Testis (tissue), 3 donors: Measurements from ENCODE around the gene CTCF. TPM values are rescaled to one million over a fixed set of nuclear protein-coding genes. Genes with fewer than 3 reads are reported as not detected.

Experiments
- DNase-seq: peaks from one replicate; pipeline ENCODE4 v3.0.0-alpha.2; 2019
- H3K27ac ChIP-seq, 2 donors: fragments of 200-600 bp; sonication (generic); one replicate each; pipeline ENCODE4 v1.5.1; 2019
- H3K27me3 ChIP-seq: fragments of 200-600 bp; sonication (generic); one replicate; pipeline ENCODE4 v1.5.1; 2019
- H3K36me3 ChIP-seq: fragments of 200-600 bp; sonication (generic); one replicate; pipeline ENCODE4 v1.5.1; 2017; ENCODE audit warnings: low read depth; ENCODE audit errors: missing control alignments
- H3K4me1 ChIP-seq: fragments of 200-600 bp; sonication (generic); one replicate; pipeline ENCODE4 v1.5.1; 2019
- H3K4me3 ChIP-seq, 2 donors: fragments of 200-600 bp; sonication (generic); one replicate each; pipeline ENCODE4 v1.5.1; 2017 to 2019
- H3K9me3 ChIP-seq: fragments of 200-600 bp; sonication (generic); one replicate; pipeline ENCODE4 v1.5.1; 2017
- POLR2A ChIP-seq: fragments of 450-650 bp; IDR thresholded peaks from one replicate; pipeline ENCODE4 v1.6.1; 2017; ENCODE audit warnings: antibody characterized with exemption, mild to moderate bottlenecking, moderate library complexity
- WGBS, 2 donors: methylation state at CpG; one replicate each; pipeline ENCODE4 v1.1.5; 2018; 5-methylcytosine and 5-hydroxymethylcytosine counted together
- intact Hi-C: fragments of 100-400 bp; cut with DNase I; formaldehyde crosslinking; loops from one replicate; pipeline ENCODE4 v1.15.1; 2023; ENCODE audit warnings: low total_unique reads
- polyA plus RNA-seq: library from polyadenylated mRNA; stranded (reverse); fragments of 350-450 nt; fragmentation: Illumina TruSeq; extraction: RNeasy Lipid Tissue Mini Kit (QIAGEN cat#74804); gene quantifications from one replicate; pipeline ENCODE4 v1.2.3, GENCODE V29; 2014; ENCODE audit warnings: low read depth, low replicate concordance; ENCODE audit not compliant: insufficient read depth
- total RNA-seq, 2 donors: library from RNA; depleted of rRNA; stranded (reverse); fragments of >200 nt; gene quantifications; one replicate each; pipeline ENCODE4 v1.2.3, GENCODE V29; 2016
- TF ChIP-seq, protein P1 (sequence below), 3 experiments: fragments of 450-650 bp in 2 of 3; fragments of 200-600 bp in 1 of 3; sonication (generic) in 1 of 3; IDR thresholded peaks; one replicate each; pipeline ENCODE4 v1.5.1; 2016 to 2019; ENCODE audit warnings: antibody characterized with exemption in 3 of 3, mild to moderate bottlenecking in 2 of 3, moderate library complexity in 1 of 3

Gene CTCF
- total and polyA plus RNA-seq, 3 donors from 2014 or later, result 25.9 to 47.0 (median 45.5) TPM

DNA sequence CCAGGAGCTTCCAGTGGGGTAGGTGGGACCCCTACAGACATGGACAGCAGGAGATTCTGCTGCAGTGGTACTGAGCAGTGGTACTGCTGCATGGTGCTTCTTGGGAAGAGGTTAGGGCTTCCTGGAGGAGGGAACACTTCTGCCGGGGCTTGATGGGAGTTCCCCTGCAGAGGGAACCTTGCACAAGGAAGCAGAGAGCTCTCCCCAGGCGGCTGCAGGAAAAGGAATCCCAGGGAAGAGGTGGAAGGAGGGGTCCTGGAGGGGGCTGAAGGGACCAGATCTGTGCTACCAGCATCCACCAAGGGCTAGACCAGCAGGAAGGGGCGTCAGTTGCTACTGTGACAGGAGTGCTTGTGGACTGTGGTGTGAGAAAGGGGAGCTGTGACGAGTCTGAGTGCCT is 23.1 kb upstream of the CTCF start:
- Histone ChIP-seq H3K27ac (no peak overlapping the region), H3K4me3 (no peak overlapping the region), H3K9me3 (no peaks in the 10 kb centered on the region), H3K27me3 (no peaks in the 10 kb centered on the region), H3K36me3 (no peaks in the 10 kb centered on the region), H3K4me1 (peaks cover 43% of the 10 kb centered on the region)
- intact Hi-C loops, result no loop called here
- no peak for DNase-seq
- WGBS, 2 donors, result 55 to 58% methylated on average over 4 of the region's 4 CpGs
- TF ChIP-seq, protein P1, sequence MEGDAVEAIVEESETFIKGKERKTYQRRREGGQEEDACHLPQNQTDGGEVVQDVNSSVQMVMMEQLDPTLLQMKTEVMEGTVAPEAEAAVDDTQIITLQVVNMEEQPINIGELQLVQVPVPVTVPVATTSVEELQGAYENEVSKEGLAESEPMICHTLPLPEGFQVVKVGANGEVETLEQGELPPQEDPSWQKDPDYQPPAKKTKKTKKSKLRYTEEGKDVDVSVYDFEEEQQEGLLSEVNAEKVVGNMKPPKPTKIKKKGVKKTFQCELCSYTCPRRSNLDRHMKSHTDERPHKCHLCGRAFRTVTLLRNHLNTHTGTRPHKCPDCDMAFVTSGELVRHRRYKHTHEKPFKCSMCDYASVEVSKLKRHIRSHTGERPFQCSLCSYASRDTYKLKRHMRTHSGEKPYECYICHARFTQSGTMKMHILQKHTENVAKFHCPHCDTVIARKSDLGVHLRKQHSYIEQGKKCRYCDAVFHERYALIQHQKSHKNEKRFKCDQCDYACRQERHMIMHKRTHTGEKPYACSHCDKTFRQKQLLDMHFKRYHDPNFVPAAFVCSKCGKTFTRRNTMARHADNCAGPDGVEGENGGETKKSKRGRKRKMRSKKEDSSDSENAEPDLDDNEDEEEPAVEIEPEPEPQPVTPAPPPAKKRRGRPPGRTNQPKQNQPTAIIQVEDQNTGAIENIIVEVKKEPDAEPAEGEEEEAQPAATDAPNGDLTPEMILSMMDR (IDR thresholded peaks at IDR 0.05), result no peak
- no peak for TF ChIP-seq POLR2A

DNA sequence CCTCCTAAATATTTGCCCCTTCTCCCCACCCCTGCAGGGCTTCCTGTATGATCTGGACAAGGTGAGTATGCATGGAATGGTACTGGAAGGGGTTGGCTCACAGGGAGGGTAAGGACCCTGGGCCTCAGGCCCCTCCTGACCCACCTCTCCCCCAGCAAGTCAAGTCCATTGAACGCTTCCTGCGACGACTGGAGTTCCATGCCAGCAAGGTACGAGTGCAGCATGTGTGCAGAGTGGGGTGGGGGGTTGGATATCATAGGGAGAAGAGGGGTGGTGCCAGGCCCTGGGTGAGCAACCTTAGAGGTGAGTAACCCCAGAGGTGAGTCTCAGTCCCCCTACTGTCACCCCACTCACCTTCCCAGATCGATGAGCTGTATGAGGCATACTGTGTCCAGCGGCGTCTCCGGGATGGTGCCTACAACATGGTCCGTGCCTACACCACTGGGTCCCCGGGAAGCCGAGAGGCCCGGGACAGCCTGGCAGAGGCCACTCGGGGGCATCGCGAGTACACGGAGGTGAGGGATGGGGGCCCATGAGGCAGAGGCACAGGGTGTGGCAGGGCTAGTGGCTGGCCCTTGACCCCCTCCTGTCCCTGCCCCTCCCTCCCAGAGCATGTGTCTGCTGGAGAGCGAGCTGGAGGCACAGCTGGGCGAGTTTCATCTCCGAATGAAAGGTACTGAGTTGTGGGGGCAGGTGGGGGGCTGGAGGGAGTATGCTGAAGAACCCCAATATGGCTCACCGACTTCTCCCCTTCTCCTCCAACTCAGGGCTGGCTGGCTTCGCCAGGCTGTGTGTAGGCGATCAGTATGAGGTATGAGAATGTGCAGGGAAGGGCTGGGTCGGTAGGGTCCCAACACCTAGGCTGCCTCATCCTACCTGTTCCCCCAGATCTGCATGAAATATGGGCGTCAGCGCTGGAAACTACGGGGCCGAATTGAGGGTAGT is 22.4 kb upstream of the CTCF start:
- no peak for DNase-seq
- Histone ChIP-seq H3K27ac (no peak overlapping the region), H3K9me3 (no peaks in the 10 kb centered on the region), H3K27me3 (no peaks in the 10 kb centered on the region), H3K4me3 (no peak overlapping the region), H3K4me1 (peaks cover 38% of the 10 kb centered on the region), H3K36me3 (no peaks in the 10 kb centered on the region)
- no peak for TF ChIP-seq POLR2A
- TF ChIP-seq, protein P1 (IDR thresholded peaks at IDR 0.05), result no peak
- WGBS, 2 donors, result 83 to 90% methylated on average over 9 to 27 of the region's 27 CpGs
- intact Hi-C loops, result loop anchor here (10.0 kb wide), 1 partner anchor 105 kb away; the partner anchor contains the start of gene CARMIL2

DNA sequence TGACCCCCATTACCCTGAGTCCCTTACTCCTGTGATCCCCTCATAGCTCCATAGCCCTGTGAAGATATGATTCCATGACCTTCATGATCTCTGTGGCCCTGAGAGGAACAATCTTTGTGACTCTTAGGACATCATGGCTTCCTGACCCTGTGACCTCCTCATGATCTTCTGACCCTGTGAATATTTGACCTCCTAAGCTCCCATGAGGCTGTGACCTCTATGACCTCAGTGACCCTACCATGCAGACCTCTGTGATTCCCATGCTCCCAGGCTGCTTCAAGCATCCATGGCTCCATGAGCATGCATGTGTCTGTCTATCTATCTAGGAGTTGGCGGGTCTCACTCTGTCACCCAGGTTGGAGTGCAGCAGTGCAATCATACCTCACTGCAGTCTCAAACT is 21.6 kb upstream of the CTCF start:
- Histone ChIP-seq H3K9me3 (no peaks in the 10 kb centered on the region), H3K4me3 (no peak overlapping the region), H3K27me3 (no peaks in the 10 kb centered on the region), H3K27ac (no peak overlapping the region), H3K36me3 (no peaks in the 10 kb centered on the region), H3K4me1 (peaks cover 32% of the 10 kb centered on the region)
- TF ChIP-seq POLR2A, result no peak
- TF ChIP-seq, protein P1 (IDR thresholded peaks at IDR 0.05), result no peak
- 92 to 95% methylated on average over 1 of the region's 1 CpG for WGBS, 2 donors
- intact Hi-C loops, result loop anchor here (10.0 kb wide), 1 partner anchor 104 kb away; the partner anchor contains the start of gene CARMIL2
- DNase-seq, result no peak

DNA sequence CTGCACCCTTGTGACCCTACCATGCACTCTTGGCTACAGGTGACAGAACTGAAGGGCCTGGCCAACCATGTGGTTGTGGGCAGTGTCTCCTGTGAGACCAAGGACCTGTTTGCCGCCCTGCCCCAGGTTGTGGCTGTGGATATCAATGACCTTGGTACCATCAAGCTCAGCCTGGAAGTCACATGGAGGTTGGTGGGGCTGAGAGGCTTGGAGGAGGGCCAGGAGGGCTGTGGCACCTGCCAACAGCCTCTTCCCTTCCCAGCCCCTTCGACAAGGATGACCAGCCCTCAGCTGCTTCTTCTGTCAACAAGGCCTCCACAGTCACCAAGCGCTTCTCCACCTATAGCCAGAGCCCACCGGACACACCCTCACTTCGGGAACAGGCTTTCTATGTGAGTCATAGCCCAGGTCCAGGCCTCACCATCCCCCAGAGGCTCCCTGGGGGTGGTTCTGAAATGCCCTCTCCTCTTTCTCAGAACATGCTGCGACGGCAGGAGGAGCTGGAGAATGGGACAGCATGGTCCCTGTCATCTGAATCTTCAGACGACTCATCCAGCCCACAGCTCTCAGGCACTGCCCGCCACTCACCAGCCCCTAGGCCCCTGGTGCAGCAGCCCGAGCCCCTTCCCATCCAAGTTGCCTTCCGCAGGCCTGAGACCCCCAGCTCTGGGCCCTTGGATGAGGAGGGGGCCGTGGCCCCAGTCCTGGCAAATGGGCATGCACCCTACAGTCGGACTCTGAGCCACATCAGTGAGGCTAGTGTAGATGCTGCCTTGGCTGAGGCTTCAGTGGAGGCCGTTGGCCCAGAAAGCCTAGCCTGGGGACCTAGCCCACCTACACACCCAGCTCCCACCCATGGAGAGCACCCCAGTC is 20.7 kb upstream of the CTCF start:
- no peaks in the 10 kb centered on the region for H3K9me3 ChIP-seq
- H3K36me3 ChIP-seq, result no peaks in the 10 kb centered on the region
- H3K4me3 ChIP-seq, result no peak overlapping the region
- TF ChIP-seq, protein P1 (IDR thresholded peaks at IDR 0.05), result no peak
- no peak for TF ChIP-seq POLR2A
- no peaks in the 10 kb centered on the region for H3K27me3 ChIP-seq
- intact Hi-C loops, result loop anchor here (10.0 kb wide), 1 partner anchor 103 kb away; the partner anchor contains the start of gene CARMIL2
- peaks cover 26% of the 10 kb centered on the region for H3K4me1 ChIP-seq
- 77 to 79% methylated on average over 7 to 14 of the region's 14 CpGs for WGBS, 2 donors
- DNase-seq, result no peak
- no peak overlapping the region for H3K27ac ChIP-seq
